OCI-LY7 (cell line): ENCODE results near the gene SKIC2. TPM values are rescaled to one million over a fixed set of nuclear protein-coding genes. Genes with fewer than 3 reads are reported as not detected.
"Not testable (repeated sequence)": the region's sequence is repeated elsewhere in the genome, so short reads cannot be mapped to it uniquely, and the experiment has no call there.

Experiments used
- BruUV-seq: library from RNA; stranded (reverse); fragments of 400-500 nt; replicated peaks from 2 replicates; lab custom pipeline; 2021; lab: Mats Ljungman, UMichigan
- CTCF ChIA-PET: fragments of 300-600 bp; sonication (Branson Sonifier 250); formaldehyde crosslinking; loops from one replicate; lab custom pipeline; 2022; ENCODE audit warnings: antibody characterized with exemption; ENCODE audit not compliant: unreplicated experiment; lab: Charles Lee
- POLR2A ChIA-PET: fragments of 300-600 bp; sonication (Branson Sonifier 250); formaldehyde crosslinking; loops from one replicate; lab custom pipeline; 2022; ENCODE audit warnings: antibody characterized with exemption; lab: Charles Lee
- DNase-seq: peaks from one replicate; pipeline ENCODE4 v3.0.0-alpha.2; 2015; ENCODE audit warnings: low spot score
- H2AFZ ChIP-seq: fragments of 200-600 bp; sonication (generic), shearing (Covaris generic); 2 replicates; pipeline ENCODE4 v1.6.1; 2014; ENCODE audit warnings: mild to moderate bottlenecking, antibody characterized with exemption, low read length, moderate library complexity
- H3K27ac ChIP-seq: fragments of 200-600 bp; sonication (generic); 2 replicates; pipeline ENCODE4 v1.5.1; 2014; ENCODE audit warnings: mixed run types, low read depth, mild to moderate bottlenecking, moderate library complexity, low read length, inconsistent platforms; ENCODE audit not compliant: poor library complexity, severe bottlenecking
- H3K36me3 ChIP-seq: fragments of 200-600 bp; sonication (generic); 2 replicates; pipeline ENCODE4 v1.6.1; 2014; ENCODE audit warnings: mild to moderate bottlenecking, antibody characterized with exemption, low read length, moderate library complexity, mixed read lengths; ENCODE audit not compliant: insufficient read depth
- H3K4me1 ChIP-seq: fragments of 200-600 bp; sonication (generic); 2 replicates; pipeline ENCODE4 v1.5.1; 2014; ENCODE audit warnings: mild to moderate bottlenecking, low read length; ENCODE audit not compliant: insufficient read depth, poor library complexity, severe bottlenecking
- H3K4me2 ChIP-seq: fragments of 200-600 bp; sonication (generic); 2 replicates; pipeline ENCODE4 v1.6.1; 2014; ENCODE audit warnings: mild to moderate bottlenecking, low read length
- H3K4me3 ChIP-seq: fragments of 200-600 bp; sonication (generic); 2 replicates; pipeline ENCODE4 v1.5.1; 2014; ENCODE audit warnings: mild to moderate bottlenecking, low read depth, low read length; ENCODE audit not compliant: poor library complexity, severe bottlenecking
- H3K79me2 ChIP-seq: fragments of 200-600 bp; sonication (generic); 2 replicates; pipeline ENCODE4 v1.6.1; 2016; ENCODE audit warnings: low read depth, mild to moderate bottlenecking, low read length, moderate library complexity, mixed read lengths; ENCODE audit not compliant: insufficient read depth
- H3K9me2 ChIP-seq: fragments of 200-600 bp; sonication (generic); 2 replicates; pipeline ENCODE4 v1.6.1; 2016; ENCODE audit warnings: mild to moderate bottlenecking, low read length, mixed read lengths; ENCODE audit not compliant: insufficient read depth
- H3K9me3 ChIP-seq: fragments of 200-600 bp; sonication (generic); 2 replicates; pipeline ENCODE4 v1.6.1; 2014; ENCODE audit warnings: mild to moderate bottlenecking, mixed run types, low read length, mixed read lengths
- H4K20me1 ChIP-seq: fragments of 200-600 bp; sonication (generic); 2 replicates; pipeline ENCODE4 v1.6.1; 2014; ENCODE audit warnings: mild to moderate bottlenecking, antibody characterized with exemption, low read length, moderate library complexity, mixed read lengths; ENCODE audit not compliant: insufficient read depth
- intact Hi-C: fragments of 100-400 bp; cut with micrococcal nuclease; formaldehyde crosslinking; loops from one replicate; pipeline ENCODE4 v1.10.0; 2022; ENCODE audit not compliant: unreplicated experiment
- total RNA-seq, 2 experiments: library from RNA; depleted of rRNA in 1 of 2; stranded (reverse); fragments of >200 nt in 1 of 2; shearing (Covaris generic) in 1 of 2; gene quantifications; 2 replicates each; pipeline ENCODE4 v1.2.3, GENCODE V29; 2014 to 2022

The SKIC2 gene
- total RNA-seq, 2 experiments from 2014 or later, result 45.8 to 77.5 TPM

DNA sequence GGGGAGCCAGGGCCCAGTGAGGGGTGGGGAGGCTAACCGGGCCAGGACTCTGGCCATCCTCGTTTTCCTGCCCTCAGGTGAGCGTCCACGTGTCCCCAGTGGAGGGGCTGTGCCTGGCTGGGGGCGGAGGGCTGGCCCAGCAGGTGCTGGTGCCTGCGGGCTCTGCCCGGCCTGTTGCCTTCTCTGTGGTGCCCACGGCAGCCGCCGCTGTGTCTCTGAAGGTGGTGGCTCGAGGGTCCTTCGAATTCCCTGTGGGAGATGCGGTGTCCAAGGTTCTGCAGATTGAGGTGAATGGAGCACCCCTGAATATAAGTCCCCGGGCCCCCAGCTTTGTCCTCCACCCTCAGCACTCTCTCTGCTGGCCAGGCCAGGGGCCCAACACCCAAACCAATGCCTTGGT, 35.4 kb downstream of the SKIC2 start:
- H3K4me3 ChIP-seq, H3K27ac ChIP-seq, H3K4me2 ChIP-seq, BruUV-seq, H3K36me3 ChIP-seq, H2AFZ ChIP-seq, DNase-seq, H3K79me2 ChIP-seq, H4K20me1 ChIP-seq, H3K9me3 ChIP-seq, POLR2A ChIA-PET, H3K9me2 ChIP-seq, intact Hi-C loops, H3K4me1 ChIP-seq, CTCF ChIA-PET: not testable (repeated sequence)

DNA sequence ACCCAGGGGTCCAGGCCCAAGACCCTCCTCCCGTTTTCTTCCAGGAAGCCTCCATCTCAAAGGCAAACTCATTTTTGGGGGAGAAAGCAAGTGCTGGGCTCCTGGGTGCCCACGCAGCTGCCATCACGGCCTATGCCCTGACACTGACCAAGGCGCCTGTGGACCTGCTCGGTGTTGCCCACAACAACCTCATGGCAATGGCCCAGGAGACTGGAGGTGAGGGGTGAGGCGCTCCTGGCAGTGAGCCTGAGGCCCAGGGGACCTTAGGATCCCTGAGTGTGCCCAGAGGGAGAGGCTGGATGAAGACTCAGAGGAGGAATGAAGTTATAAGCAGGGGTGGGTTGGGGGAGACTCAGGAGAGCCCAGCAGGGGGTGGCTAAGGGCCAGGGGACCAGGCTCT, 37.4 kb downstream of the SKIC2 start:
- H3K4me3 ChIP-seq, H4K20me1 ChIP-seq, H2AFZ ChIP-seq, H3K79me2 ChIP-seq, H3K36me3 ChIP-seq, POLR2A ChIA-PET, H3K9me2 ChIP-seq, H3K27ac ChIP-seq, intact Hi-C loops, H3K4me2 ChIP-seq, DNase-seq, H3K9me3 ChIP-seq, H3K4me1 ChIP-seq, CTCF ChIA-PET, BruUV-seq: not testable (repeated sequence)

DNA sequence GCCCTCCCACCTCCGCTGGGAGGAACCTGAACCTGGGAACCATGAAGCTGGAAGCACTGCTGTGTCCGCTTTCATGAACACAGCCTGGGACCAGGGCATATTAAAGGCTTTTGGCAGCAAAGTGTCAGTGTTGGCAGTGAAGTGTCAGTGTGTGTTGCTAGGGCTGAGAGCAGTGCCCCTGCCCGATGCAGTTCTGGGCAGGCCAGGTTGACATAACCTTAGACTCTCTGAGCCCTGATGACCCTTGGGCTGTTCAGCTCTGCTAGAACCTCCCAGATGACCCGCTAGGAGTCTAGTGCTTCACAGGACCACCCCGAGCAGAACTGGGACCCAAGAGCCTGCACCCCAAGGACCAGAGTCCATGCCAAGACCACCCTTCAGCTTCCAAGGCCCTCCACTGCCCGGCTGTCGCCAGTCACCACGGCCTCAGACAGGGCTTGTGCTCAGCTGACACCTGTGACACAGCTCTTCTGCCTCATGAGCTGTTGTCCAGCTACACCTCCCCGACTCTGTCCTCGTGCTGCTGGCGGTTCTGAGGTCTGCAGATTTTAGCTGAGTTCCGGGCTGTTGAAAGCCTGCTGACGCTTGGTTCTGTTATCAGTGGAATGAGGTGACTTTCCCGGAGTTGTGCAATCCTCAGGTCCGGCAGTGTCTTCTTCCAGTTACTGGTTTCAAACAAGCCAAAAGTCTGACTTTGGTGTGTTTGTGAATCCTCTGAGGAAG, 43.7 kb downstream of the SKIC2 start:
- H3K27ac ChIP-seq, H4K20me1 ChIP-seq, H3K79me2 ChIP-seq, H2AFZ ChIP-seq, H3K4me3 ChIP-seq, intact Hi-C loops, H3K9me2 ChIP-seq, H3K9me3 ChIP-seq, H3K36me3 ChIP-seq, POLR2A ChIA-PET, H3K4me1 ChIP-seq, CTCF ChIA-PET, DNase-seq, BruUV-seq, H3K4me2 ChIP-seq: not testable (repeated sequence)

DNA sequence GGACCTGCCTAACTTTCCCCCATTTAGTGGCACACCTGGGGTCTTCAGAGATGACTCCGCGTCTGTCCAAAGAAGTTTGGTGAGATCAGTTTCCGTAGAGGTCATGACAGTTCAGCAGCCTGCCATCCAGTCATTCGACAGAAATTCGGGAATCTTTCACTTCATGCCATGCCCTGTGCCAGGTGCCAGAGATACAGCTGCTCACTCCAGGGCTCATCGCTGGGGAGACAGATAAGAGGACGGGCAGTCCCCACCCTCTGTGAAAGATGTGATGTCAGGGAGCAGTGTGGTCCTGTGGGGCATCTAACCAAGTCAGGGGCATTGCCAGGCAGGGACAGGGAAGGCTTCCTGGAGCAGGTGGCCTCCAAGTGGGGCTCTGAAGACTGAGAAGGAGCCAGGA, 44.3 kb downstream of the SKIC2 start:
- H3K27ac ChIP-seq, H3K9me2 ChIP-seq, H3K4me1 ChIP-seq, H3K79me2 ChIP-seq, H3K4me3 ChIP-seq, BruUV-seq, H4K20me1 ChIP-seq, POLR2A ChIA-PET, DNase-seq, intact Hi-C loops, H2AFZ ChIP-seq, CTCF ChIA-PET, H3K9me3 ChIP-seq, H3K36me3 ChIP-seq, H3K4me2 ChIP-seq: not testable (repeated sequence)

DNA sequence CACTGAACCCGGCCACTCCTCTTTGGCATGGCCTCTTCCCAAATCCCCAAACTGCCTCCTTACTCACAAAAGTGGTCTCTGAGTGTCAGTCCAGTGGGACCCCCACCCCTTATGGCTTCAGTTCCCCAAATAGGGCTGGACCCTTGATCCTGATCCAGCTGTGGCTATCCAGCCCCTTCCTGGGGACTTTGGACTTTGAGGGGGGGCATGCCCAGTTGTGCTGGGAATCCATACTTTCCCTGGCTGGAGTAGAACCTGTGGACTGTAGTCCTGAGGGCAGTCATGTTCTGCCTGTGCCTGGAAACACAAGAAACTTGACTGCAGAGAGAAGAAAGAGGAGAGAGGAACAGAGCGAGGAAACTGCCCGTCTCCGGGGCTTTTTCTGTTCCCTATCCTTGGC, 45.4 kb downstream of the SKIC2 start:
- H3K4me1 ChIP-seq, H3K9me2 ChIP-seq, H3K9me3 ChIP-seq, BruUV-seq, H3K79me2 ChIP-seq, H3K4me2 ChIP-seq, intact Hi-C loops, CTCF ChIA-PET, H3K27ac ChIP-seq, H3K36me3 ChIP-seq, DNase-seq, H4K20me1 ChIP-seq, H2AFZ ChIP-seq, H3K4me3 ChIP-seq, POLR2A ChIA-PET: not testable (repeated sequence)

DNA sequence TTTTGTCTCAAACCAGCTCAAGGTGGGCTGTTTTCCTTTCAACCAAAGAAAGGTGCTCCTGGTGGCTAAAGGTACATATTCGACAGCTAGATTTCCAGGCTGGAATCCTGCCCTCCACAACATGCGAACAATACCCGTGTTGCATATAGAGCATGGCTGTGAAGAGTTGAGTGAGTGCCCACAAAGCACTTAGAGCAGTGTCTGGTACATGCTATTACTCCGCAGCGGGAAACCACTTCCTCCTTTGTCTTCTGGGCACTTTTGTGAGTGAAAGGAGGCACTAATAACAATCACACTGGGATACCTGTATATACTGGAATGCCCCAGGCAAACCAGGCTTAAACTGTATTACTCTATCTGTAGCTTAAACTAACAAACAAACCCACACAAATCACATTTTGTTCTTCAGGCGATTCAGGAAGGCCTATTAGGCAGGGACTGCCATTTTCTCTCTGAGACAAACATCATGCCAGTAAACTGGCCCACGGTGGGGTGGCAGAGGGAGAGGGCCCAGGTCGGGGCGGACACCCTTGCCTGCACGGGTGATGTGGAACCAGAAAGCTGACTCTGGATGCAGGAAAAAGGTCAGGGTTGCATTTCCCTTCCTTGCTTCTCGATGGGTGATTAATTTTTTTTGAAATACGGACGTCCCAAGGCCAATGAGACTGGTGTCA, 46.0 kb downstream of the SKIC2 start:
- H3K4me1 ChIP-seq, H3K4me3 ChIP-seq, H3K36me3 ChIP-seq, H3K4me2 ChIP-seq, H3K9me2 ChIP-seq, H3K79me2 ChIP-seq, BruUV-seq, H2AFZ ChIP-seq, H3K27ac ChIP-seq, DNase-seq, H4K20me1 ChIP-seq, POLR2A ChIA-PET, intact Hi-C loops, H3K9me3 ChIP-seq, CTCF ChIA-PET: not testable (repeated sequence)
